ENCODE measurements around the gene PUM1. TPM values are rescaled to one million over a fixed set of nuclear protein-coding genes. Genes with fewer than 3 reads are reported as not detected.
"Not testable (repeated sequence)": the region's sequence is repeated elsewhere in the genome, so short reads cannot be mapped to it uniquely, and the experiment has no call there.

The PUM1 gene
- total RNA-seq, 1 donor from 2014 or later: 51.2 TPM

DNA sequence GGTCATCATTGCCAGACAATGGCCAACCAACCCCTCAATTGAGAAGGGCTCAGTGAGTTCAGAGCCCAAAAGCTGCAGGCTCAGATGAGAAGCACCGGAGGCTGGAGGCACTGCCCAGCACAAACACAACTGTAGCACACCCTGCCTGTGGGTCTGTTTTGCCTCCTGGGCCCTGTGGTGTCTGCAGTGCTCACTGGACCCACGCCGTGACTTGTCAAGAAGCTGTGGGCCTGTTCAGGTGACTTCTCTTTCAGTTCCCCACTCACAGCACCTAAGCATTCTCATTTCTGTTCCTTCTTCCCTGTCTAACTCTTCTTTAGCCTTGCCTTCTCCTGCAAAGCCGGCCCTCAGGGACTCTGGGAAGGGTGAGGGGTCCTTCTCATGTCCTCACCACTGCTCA, 129.8 kb downstream of the PUM1 start:
- DNase-seq (ENCODE audit: low spot score); ATAC-seq: not testable (repeated sequence)

DNA sequence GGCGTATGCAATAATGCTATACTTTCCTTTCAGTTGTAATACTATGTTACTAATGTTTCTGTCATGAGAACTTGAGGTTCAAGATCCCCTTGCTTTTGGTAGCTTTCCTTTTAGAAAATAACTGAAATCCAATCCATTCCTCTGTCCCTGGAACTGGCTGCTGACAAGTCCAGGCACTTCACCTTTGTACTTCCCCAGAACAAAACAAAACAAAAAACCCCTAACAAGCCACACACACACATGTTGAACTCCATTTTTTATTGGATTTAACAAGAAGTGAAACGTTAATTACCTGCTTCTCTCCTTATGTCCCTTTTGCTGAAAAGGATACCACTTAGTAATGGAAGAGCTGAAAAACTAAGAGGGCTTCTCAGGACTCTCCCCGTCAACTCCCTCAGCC, 130.9 kb downstream of the PUM1 start:
- ATAC-seq (no peak), DNase-seq (ENCODE audit: low spot score) (no peak)

DNA sequence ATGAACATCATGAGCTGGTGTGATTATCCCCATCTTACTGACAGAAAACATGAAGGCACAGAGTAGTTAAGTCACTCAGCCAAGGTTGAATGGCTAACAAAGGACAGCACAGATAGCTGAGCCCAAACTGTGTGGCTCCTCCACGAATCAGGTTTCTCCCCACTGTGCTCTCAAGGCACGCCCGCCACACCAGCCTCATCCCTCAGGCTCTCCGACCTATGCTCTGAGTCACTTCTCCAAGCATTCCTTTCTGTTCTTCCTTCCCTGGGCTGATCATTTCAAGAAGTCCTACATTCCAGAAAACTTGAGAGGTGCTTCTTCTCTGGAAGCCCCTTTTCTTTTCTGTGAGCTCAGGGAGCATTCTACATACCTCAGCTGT, 131.7 kb downstream of the PUM1 start:
- DNase-seq (ENCODE audit: low spot score) (no peak), ATAC-seq (no peak)

DNA sequence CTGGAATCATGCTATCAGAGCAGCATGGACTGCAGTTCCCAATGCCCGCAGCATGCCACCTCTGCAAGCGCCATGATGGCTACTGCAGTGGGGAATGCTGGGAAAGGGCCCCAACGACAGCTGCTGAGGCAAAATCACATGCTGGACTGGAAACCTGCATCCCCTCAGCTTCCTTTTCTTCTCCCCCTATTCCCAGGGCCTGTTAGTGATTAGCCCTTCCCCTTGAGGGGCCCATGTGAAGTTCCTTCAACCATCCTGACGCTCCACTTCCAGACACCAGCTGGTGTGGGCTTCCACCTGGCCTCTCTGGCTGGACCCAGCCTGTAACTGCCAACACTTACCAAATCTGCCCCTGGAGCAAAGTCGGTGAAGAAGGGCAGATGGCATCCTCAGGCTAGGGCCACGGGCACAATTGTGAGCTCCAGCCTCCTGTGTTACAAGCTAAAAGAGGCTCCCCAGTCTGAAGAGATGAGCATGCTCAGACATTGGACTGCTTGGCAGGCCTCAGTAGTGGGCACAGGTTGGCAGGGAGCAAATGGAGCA, 134.8 kb downstream of the PUM1 start:
- no peak for ATAC-seq
- DNase-seq (ENCODE audit: low spot score): no peak

DNA sequence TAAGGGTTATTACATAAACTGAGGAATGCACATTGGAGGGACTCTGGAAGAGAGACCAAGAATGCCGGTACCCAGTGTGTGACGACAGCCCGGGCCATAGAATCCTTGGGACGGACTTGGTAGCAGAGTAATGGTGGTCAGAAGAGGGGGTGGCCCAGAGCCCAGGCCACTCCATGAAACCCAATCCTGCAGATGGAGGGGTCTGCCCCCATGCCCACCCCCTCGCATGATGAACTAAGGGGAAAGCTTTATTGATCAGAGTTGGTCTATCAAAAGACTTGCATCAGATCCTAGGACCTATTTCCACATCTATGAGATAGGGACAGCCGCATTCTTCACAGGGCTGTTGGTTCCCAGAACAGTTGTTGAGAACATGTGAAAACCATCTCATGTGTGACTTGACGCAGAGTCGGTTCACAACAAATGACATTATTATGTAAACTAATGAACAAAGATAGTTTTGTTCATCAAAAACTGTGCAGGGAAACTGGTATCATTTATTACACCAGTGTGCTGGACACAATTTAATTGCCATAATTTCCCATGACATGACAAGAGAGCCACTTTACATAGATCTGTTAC, 135.5 kb downstream of the PUM1 start:
- DNase-seq (ENCODE audit: low spot score) (no peak), ATAC-seq (peak; percentile 17)

DNA sequence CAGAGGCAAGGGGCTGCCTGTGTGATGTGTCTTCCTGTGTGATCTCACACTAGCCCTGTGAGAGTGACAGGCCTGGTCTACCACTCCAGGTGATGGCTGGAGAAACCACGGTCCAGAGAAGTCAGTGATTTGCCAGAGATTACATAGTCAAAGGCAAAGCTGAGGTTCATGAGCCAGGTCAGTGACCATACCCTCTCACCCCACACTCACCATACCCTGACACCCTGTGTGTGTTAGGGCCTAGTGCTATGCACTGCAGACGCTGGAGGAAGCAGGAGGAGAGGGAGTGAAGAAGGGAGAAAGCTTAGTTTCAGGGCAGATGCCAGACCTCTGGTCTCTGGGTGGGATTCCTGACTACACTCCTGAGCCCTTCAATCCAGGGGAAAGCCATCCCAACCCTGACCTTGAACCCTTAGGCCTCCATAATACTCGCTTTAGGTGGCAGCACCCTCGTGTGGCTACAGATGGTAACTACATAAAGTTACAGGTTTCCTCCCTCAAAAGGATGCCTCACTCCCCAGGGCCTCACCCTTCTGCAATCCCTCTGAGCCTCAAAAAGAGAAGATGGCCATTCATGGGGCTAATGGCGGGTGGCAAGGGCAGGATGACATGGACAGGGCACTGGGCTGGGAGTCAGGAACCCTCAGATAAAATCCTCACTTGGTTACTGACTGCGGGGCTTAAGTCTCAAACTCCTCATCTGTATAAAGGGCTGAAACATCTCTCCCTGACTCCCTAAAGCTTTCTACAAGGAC, 136.2 kb downstream of the PUM1 start:
- no peak for DNase-seq (ENCODE audit: low spot score)

DNA sequence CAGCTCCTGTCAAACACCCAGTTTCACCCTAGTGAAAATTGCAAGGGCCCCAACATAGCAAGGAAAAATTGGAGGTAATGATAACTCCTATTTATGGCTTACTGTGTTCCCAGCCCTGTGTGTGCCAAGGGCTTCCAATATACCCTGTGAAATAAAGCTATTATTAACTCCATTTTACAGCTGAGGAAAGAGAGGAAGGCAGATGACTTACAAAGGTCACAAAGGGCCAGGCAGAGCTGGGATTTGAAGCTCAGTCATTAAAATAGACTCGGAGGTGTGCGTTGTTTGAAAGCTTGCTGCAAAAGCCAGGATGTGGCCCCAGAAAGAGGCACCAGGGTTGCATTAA, 136.8 kb downstream of the PUM1 start:
- ATAC-seq: no peak
- no peak for DNase-seq (ENCODE audit: low spot score)

More for the DNA sequence above, 136.2 kb downstream of the PUM1 start:
- ATAC-seq: peak; percentile 90

DNA sequence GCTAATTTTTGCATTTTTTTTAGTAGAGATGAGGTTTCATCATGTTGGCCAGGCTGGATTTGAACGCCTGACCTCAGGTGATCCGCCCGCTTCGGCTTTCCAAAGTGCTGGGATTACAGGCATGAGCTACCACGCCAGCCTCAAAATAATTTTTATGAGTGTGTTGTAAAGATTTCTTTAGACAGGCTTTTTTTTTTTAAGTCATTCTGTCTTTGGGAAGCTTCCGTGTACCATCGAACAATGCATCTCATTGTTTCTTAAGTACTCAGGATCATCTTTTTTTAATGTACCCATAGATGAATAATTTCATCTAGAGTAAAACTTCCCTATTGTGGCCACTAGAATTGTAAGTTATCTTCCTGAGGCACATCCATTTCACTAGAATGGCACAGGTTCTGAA, 137.3 kb downstream of the PUM1 start:
- ATAC-seq: no peak

DNA sequence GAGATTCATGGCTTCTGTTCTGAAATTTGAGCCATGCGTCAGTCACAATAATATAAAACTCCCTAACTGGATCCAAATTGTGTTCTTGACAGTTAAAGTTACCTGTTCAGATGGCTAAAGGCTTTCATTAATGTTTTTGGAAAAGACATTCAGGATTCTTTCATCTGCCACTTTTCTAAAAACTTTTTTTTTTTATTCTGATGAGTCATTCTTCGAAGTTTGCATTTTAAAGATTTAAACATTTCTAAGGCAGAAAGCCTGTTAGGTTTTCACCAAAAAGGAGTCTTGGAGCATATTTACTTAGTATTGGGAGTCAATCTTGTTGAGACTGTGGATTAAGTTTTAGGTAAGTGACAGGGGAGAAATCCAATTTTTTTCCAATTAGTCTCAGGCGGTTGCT, 138.1 kb downstream of the PUM1 start:
- no peak for DNase-seq (ENCODE audit: low spot score)
- no peak for ATAC-seq

More for the DNA sequence above, 137.3 kb downstream of the PUM1 start:
- DNase-seq (ENCODE audit: low spot score): no peak

DNA sequence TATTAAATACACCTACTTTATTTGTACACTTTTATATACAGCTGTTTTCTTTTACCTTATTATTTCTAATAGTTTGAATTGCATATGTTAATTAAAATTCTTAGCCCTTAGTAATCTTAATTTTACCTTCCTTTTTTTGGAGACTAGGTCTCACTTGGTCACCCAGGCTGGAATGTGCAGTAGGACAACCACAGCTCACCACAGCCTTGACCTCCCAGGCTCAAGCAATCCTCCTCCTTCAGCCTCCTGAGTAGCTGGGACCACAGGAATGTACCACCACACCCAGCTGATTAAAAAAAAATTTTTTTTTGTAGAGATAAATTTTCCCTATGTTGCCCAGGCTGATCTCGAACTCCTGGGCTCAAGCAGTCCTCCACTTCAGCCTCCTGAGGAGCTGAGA, 141.9 kb downstream of the PUM1 start:
- ATAC-seq: no peak
- no peak for DNase-seq (ENCODE audit: low spot score)

DNA sequence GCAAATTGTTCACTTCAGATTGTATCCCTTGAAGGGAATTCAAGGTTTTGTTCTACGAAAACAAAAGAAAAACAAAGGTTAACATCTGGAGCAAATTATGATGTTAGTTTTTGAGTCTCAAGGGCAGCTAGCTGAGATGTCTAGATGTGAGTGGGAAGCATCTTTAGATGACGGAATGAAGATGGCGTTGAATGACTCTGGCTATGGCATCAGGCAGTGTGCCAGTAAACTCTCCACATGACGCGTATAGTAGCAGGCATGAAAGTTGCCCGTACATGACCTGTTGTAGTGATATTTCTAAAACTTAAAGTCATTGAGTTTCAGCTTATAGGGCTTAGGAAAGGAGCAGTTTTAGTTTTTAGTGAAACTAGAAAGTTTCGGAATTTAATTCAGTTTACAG, 144.7 kb downstream of the PUM1 start:
- ATAC-seq: no peak
- DNase-seq (ENCODE audit: low spot score): no peak

DNA sequence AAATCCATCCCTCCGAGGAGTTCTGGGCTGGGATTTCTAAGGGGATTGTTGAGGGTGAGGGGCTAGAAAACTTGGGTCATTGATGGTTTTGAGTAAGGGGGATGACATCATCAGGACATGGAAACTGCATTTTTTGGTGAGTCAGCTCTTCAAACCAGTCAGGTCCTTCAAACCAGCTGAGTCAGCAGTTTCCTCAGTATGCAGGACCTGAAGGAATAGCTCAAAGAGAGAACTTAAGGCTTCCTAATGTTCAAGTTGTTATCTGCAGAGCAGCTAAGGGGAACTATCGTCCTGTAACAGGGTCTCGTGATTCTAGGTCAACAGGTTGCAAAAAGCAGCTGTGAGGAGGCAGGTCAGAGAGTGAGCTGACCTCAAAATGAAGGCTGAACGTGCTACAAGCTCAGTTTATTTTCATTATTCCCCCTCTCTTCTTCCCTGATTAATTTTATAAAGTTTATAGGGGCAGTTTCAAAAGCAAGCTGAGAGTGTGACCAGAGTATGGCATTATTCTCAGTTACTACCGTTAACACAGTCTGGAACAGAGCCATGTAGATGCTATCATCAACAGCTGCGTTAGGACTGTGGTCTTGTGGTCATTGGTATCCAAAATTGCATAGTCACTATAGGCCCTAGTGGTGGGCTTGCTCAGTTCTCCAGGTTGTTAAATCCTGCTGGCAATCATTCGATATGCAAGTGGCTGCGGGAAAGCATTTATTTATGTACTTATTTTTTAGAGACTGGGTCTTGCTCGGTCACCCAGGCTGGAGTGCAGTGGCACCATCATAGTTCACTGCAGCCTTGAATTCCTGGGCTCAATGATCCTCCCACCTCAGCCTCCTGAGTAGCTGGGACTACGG, 146.3 kb downstream of the PUM1 start:
- peak; percentile 29 for ATAC-seq

DNA sequence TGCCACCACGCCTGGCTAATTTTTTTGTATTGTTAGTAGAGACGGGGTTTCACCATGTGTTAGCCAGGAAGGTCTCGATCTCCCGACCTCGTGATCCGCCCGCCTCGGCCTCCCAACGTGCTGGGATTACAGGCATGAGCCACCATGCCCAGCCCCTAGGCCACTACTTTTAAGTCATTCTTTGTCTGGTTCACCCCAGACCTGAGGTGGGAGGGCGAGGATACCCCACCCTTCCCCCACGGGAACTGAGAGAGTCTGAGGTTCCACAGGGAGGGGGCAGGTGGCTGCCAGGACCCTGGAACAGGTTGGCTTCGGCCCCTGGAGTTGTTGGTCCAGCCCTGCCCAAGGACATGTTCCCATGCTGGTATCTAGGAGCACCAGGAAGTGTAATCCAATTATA, 149.2 kb downstream of the PUM1 start:
- peak; percentile 33 for DNase-seq (ENCODE audit: low spot score)
- ATAC-seq: no peak

More for the DNA sequence above, 146.3 kb downstream of the PUM1 start:
- peak; percentile 31 for DNase-seq (ENCODE audit: low spot score)

DNA sequence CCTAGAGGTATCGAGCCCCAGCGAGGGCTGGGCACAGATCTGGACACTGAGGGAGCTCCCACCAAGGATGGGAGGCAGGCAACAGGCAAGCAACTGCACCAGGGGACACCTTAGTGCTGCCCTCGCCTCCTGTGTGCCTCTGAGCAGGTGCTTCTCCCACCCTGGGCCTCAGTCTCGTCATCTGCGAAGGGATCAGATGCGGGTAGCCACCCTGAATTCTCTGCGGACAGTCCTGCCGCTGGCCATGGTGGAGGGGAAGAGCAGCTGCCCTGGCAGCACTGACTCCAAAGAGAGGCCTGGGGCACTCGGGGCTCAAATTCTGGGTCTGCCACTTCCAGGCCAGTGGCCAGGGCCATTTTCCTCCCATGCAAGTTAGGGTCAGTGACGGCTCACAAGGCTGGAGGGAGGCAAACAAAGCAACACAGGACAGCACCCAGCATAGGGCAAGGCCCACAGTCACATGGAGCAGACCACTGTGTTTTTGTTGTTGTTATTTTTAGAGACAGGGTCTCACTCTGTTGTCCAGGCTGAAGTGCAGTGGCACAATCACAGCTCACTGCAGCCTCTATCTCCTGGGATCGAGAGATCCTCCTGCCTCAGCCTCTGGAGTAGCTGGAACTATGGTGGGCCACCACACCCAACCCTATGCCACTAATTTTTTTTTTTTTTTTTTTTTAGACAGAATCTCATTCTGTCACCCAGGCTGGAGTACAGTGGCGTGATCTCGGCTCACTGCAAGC, 149.9 kb downstream of the PUM1 start:
- DNase-seq (ENCODE audit: low spot score) (no peak), ATAC-seq (no peak)

DNA sequence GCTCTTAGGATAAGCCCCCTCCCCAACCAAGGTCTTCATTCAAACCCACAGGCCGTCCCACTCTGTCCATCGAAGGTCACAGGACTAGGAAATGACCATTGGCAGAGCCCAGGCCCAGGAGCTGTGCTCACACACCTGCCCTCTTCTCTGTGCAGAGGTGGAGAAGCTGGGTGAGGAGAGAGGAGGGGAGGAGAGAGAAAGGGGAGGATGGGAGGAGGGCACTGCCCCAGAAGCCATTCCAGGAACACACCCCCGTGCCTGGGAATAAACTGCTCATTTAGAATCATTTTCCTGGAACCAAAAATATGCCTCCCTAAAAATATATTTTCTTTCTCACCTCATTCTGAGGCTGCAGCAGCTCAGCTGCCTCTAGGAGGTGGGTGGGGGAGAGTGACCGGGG, 150.6 kb downstream of the PUM1 start:
- no peak for ATAC-seq
- DNase-seq (ENCODE audit: low spot score): no peak

DNA sequence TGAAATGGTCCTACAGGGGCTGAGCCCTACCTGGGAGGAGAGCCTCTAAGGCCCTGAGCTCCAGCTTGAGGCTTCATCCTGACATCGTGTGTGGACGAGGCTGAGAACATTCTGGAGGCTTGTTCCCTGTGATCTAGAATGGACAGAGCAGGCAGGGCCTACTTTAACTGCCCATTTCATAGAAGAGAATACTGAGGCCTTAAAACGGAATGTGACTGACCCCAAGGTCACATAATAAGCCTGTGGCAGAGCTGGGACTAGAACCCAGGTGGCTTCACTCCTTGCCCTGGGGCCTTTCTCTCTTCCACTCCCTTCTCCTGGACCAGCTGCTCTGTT, 151.0 kb downstream of the PUM1 start:
- ATAC-seq (no peak), DNase-seq (ENCODE audit: low spot score) (no peak)

DNA sequence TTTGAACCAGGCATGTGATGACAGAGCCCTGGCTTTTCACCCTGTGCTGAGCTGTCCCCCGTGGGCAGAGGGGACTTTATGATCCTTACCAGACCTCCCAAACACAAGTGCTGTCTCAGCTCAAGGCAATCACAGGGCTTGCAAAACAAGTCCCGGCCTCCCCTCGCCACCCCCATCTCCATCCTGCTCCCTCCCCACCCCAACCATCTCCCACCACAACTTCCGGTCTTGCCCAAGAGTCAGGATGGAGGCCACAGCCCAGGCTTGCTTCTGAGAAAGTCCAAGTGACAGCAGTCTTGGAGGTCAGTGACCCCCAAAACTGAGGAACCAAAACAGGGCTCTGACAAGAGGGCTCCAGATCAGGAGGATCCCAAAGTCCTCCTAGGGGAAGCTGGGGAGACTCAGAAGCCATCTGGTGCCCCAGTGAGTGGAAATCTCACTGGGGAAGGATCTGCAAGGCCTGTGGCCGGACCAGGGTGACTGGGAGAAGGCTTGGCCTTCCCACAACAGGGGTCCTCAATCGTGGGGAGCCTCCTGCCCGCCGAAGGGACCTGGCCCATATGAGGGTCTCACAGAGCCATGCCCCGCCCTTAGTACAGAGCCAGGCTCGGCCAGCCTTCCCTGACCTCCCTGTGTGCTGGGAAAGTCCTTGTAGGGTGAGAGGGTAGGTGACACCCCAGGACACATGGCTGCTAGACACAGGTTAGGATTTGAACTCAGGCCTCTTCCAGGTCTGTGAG, 152.4 kb downstream of the PUM1 start:
- DNase-seq (ENCODE audit: low spot score): no peak
- peak; percentile 13 for ATAC-seq

DNA sequence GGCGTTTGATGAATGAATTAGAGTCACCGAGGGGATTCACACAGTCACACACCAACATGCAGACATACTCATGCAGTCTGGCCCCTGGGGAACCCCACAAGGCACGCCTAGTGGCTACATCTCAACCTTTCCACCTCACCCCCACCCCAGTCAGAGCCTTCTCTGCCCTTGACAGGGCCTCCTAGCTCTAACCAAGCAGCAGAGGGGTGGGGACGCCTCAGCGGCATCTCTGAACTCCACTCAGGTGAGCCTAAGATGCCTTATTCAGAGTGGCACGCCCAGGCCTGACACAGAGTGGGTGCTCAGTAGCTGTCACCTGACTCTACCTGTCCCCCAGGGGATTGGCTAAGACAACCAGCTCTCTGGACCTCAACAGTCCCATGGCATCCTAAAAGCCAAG, 153.3 kb downstream of the PUM1 start:
- no peak for DNase-seq (ENCODE audit: low spot score)

DNA sequence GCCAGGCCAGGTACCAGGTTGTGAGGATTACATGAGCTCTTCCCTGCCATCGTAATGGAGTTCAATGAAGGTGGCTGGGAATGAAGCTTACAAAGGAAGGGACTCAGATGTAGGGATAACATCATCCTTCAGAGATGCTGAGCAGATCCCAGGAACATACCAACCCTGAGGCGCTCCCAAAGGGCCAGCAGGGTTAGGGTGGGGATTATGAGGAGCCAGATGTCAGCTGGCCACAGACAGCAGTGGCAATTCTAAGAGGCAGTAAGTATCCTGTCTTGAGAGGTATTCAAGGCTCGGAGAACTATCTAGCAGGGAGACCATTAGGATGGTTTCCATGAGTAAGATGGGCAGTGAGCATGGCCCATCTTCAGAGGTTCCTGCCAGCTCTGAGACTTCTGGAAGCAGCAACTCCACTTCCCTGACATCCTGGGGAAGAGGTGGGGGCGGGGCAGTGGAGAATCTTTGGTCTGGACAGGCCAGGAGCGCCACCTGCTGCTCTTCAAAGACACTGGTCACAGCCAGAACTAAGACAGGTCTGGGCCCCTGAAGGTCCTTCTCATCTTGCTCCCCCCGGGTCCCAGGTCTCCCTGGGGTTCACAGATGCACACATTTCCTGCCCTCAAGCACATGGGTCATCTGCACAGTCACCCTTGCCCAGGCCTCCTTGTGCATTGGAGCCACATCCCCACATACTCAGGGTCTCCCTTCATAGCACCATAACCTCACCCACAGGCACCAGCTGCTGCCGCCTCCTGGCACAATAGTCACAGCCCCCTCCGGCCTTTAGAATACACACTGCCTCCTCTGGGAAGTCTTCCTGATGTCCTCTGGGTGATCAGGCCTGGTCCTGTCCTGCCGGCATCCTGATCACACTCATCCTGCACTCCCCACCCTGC, 154.2 kb downstream of the PUM1 start:
- ATAC-seq (peak; percentile 79), DNase-seq (ENCODE audit: low spot score) (peak; percentile 81)

More for the DNA sequence above, 153.3 kb downstream of the PUM1 start:
- no peak for ATAC-seq

Data from left lobe of liver (tissue), 2 donors.